GM18520 (cell line): ENCODE measurements around the gene PCSK5.

Source experiments
- ATAC-seq: cut with Tn5 transposase; IDR thresholded peaks from one replicate; pipeline ENCODE4 v1.9.1; 2021; ENCODE audit not compliant: unreplicated experiment

The PCSK5 gene

GRCh38 chr9:76176171-76176570 lies 285.7 kb downstream of the PCSK5 start:
- ATAC-seq: no peak

- ATAC-seq: no peak
Measured at GRCh38 chr9:76177931-76178330, 287.5 kb downstream of the PCSK5 start.

- ATAC-seq: no peak
Measured at GRCh38 chr9:76180541-76180940, 290.1 kb downstream of the PCSK5 start.

- ATAC-seq: peak; percentile 39
Measured at GRCh38 chr9:76181020-76181641, 290.7 kb downstream of the PCSK5 start.

GRCh38 chr9:76181781-76182180 lies 291.3 kb downstream of the PCSK5 start:
- ATAC-seq: no peak

GRCh38 chr9:76185432-76185831 lies 295.0 kb downstream of the PCSK5 start:
- ATAC-seq: no peak

- ATAC-seq: no peak
Measured at GRCh38 chr9:76188286-76188685, 297.8 kb downstream of the PCSK5 start.

GRCh38 chr9:76188905-76189304 lies 298.4 kb downstream of the PCSK5 start:
- ATAC-seq: no peak

GRCh38 chr9:76191493-76191892 lies 301.0 kb downstream of the PCSK5 start:
- ATAC-seq: no peak

- no peak for ATAC-seq
Measured at GRCh38 chr9:76192013-76192412, 301.5 kb downstream of the PCSK5 start.

- ATAC-seq: no peak
Measured at GRCh38 chr9:76194896-76195295, 304.4 kb downstream of the PCSK5 start.

GRCh38 chr9:76198336-76198735 lies 307.9 kb downstream of the PCSK5 start:
- ATAC-seq: no peak

- ATAC-seq: no peak
Measured at GRCh38 chr9:76200315-76200714, 309.8 kb downstream of the PCSK5 start.

- no peak for ATAC-seq
Measured at GRCh38 chr9:76200745-76201144, 310.3 kb downstream of the PCSK5 start.

- ATAC-seq: no peak
Measured at GRCh38 chr9:76203373-76203772, 312.9 kb downstream of the PCSK5 start.

- no peak for ATAC-seq
Measured at GRCh38 chr9:76206821-76207220, 316.3 kb downstream of the PCSK5 start.

GRCh38 chr9:76213751-76214150 lies 323.3 kb downstream of the PCSK5 start:
- no peak for ATAC-seq

GRCh38 chr9:76215066-76215465 lies 324.6 kb downstream of the PCSK5 start:
- no peak for ATAC-seq

- ATAC-seq: no peak
Measured at GRCh38 chr9:76216161-76216649, 325.7 kb downstream of the PCSK5 start.

- ATAC-seq: no peak
Measured at GRCh38 chr9:76218117-76218885, 327.8 kb downstream of the PCSK5 start.

GRCh38 chr9:76218886-76219445 lies 328.5 kb downstream of the PCSK5 start:
- ATAC-seq: no peak

GRCh38 chr9:76219560-76220151 lies 329.2 kb downstream of the PCSK5 start:
- ATAC-seq: no peak
